Fibroblast of skin of left biceps (primary cell): Measurements from ENCODE around the gene LHX3.

Experiments used
- DNase-seq, 2 experiments: peaks; one replicate each; pipeline ENCODE4 v3.0.0-alpha.2; 2013; ENCODE audit warnings: low read depth in 2 of 2

LHX3 gene

GRCh38 chr9:136192289-136193126, 12.4 kb downstream of the LHX3 start:
- DNase-seq = no peak

GRCh38 chr9:136191960-136192286, 13.0 kb downstream of the LHX3 start:
- no peak for DNase-seq

GRCh38 chr9:136191099-136191959, 13.6 kb downstream of the LHX3 start:
- DNase-seq = no peak

GRCh38 chr9:136190656-136191055, 14.3 kb downstream of the LHX3 start:
- no peak for DNase-seq

GRCh38 chr9:136190237-136190601, 14.7 kb downstream of the LHX3 start:
- DNase-seq = no peak

- no peak for DNase-seq
Observed at GRCh38 chr9:136189394-136190236, 15.3 kb downstream of the LHX3 start.

GRCh38 chr9:136187683-136188586, 17.0 kb downstream of the LHX3 start:
- DNase-seq = no peak

- no peak for DNase-seq
Observed at GRCh38 chr9:136187197-136187596, 17.7 kb downstream of the LHX3 start.

GRCh38 chr9:136186386-136186785, 18.5 kb downstream of the LHX3 start:
- DNase-seq = no peak

GRCh38 chr9:136185596-136186366, 19.1 kb downstream of the LHX3 start:
- DNase-seq = no peak

- no peak for DNase-seq
Observed at GRCh38 chr9:136185066-136185465, 19.9 kb downstream of the LHX3 start.

- no peak for DNase-seq
Observed at GRCh38 chr9:136182850-136183422, 22.0 kb downstream of the LHX3 start.

GRCh38 chr9:136182420-136182787, 22.5 kb downstream of the LHX3 start:
- DNase-seq = no peak

- no peak for DNase-seq
Observed at GRCh38 chr9:136181784-136182419, 23.0 kb downstream of the LHX3 start.

- DNase-seq = no peak
Observed at GRCh38 chr9:136180586-136180985, 24.3 kb downstream of the LHX3 start.

- DNase-seq = no peak
Observed at GRCh38 chr9:136179761-136180160, 25.2 kb downstream of the LHX3 start.

GRCh38 chr9:136179101-136179616, 25.8 kb downstream of the LHX3 start:
- no peak for DNase-seq

GRCh38 chr9:136178773-136179075, 26.2 kb downstream of the LHX3 start:
- no peak for DNase-seq

- DNase-seq = no peak
Observed at GRCh38 chr9:136178061-136178772, 26.7 kb downstream of the LHX3 start.
